Activated CD4-positive, CD25-positive, alpha-beta regulatory T cell (primary cell): ENCODE data around the gene ZFAND2A.
"Not testable (repeated sequence)": the region's sequence is repeated elsewhere in the genome, so short reads cannot be mapped to it uniquely, and the experiment has no call there.

Experiments
- DNase-seq, 4 experiments: peaks; one replicate each; lab custom pipeline; 2025; lab: John Stamatoyannopoulos, UW

The ZFAND2A gene

DNA sequence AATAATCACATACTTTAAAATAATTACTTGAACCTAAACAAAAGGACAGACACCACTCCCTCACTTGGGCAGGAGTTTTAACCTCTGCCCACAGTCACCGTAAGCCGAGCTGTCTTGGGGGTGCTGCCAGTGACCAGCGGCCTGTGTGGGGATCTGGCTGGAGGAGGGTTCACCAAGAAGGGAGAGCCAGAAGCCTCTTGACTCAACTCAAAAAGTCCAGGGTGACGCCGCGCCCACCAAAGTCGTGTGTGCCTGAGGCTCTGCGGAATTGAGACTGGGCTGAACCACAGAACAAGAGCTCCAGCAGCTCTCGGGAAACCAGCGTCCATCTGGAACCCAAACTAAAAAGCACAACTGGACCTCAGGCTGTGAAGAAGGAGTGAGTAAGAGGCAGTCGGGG lies 35.8 kb downstream of the ZFAND2A start:
- no peak for DNase-seq

DNA sequence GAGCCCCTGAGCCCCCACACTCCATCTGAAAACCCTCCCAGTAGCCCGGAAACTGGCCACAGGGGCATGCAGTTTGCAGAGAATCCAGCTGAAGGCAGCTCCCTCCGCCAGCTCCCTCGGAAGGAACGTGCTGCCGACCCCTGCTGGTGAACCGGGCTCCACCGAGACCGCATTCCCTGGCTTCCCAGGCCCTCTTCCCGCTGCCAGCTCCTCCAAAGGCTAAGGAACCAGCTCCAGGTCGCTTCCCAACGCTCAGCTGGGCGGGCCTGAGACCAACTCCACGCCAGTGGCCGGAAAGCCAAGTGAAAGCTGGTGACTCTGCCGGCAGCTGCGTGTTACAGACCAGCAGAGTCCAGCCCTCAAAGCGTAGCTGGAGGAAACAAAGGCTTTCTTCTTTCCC lies 36.3 kb downstream of the ZFAND2A start:
- no peak for DNase-seq

DNA sequence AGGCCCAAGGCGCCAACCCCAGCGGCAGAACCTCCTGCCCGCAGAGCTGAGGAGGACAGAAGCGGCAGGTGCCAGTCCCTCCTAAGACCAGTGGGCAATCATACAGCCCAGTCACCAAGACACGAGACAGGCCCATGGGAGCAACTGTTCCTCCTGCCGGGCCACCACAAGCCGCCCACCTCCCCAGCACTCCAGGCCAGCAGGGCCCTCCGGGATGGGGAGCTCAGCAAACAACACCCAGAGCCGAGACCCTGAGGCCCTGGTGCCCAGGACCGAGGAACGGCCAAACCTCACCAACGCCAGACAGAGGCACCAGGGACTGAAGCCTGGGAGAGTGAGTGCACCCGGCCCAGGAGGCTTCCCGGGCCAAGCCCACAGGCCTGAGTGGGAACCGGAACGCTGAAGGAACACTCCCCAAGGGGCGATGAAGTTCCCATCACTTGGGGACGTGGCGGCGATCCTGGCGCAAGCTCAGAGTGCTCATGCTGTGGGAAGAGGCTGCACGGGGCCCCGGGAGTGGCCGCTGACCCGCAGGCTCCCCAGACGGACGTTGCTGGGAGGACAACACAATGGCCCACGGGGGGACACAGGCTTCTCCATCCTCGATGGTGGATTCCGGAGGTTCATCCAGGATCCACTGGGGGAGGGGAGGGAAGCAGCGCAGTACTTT lies 37.0 kb downstream of the ZFAND2A start:
- no peak for DNase-seq

DNA sequence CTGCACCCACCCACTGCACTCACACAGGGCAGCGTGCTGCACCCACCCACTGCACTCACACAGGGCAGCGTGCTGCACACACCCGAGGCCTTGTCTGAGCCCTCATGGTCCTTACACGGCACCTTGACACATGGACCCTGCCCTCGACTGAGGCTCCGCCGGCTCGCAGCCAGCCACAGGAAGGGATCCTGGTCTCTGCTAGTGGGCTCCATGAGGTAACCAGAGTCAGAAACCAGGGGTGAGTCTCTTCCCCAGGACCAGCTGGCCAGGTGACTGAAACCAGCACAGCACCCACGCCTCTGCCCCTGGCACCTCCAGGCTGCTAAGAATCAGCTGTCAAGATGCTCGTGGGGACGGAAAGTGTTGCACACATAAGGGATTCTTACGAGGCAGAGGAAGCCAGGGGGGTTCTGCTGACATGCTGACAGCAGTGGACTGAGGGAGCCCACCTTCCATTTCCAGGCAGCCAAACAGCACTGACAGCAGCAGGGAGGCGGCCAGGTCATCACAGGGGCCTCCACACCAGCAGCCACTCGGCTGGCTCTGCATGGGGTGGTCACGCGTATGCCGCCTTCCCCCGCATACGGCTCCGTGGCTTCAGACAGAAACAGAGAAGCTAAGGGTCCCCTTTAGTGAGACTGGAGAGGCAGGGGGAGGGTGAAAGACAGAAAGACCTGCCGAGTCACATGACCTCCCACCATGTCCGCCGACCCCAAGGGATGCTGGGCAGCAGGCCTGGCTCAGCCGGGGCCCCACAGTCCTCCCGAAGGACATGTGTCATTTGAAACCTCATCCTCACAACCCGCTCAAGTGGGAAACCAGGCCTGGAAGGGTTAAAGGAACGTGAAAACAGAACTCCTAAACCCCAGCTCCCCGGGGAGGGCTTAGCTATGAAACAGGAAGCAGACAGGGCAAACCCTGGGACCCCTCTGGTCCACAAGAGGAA lies 37.8 kb downstream of the ZFAND2A start:
- DNase-seq = no peak

DNA sequence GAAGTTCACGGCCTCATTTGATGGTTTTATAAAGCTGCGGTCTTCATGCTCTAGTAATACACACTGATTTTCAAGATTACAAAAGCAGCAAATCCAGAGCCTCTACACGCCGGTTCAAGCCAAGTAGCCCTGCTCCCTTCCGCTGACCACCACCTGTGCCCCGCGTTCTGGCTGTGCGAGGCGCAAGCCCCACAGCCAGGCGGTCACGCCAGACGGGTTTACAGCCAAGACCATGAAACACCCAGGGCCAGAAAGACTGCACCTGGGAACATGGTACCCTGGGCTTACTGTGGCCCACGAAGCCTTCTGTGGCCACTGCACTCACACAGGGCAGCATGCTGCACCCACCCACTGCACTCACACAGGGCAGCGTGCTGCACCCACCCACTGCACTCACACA lies 38.5 kb downstream of the ZFAND2A start:
- DNase-seq = no peak

DNA sequence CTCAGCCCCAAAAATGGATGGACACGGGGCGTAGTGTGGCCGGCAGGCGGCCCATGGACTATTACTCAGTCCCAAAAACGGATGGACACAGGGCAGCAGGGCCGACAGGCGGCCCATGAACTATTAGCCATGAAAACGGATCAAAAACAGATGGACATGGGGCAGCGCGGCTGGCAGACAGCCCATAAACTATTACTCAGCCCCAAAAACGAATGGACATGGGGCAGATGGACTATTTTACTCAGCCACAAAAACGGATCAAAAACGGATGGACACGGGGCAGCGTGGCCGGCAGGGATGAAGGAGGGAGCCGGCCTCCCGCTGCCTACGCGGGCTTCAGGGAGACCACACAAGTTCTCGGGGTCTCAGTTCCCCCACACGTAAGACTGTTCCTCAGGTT lies 39.2 kb downstream of the ZFAND2A start:
- DNase-seq = no peak

- no peak for DNase-seq
Measured at GRCh38 chr7:1119201-1119600, 40.8 kb downstream of the ZFAND2A start.

DNA sequence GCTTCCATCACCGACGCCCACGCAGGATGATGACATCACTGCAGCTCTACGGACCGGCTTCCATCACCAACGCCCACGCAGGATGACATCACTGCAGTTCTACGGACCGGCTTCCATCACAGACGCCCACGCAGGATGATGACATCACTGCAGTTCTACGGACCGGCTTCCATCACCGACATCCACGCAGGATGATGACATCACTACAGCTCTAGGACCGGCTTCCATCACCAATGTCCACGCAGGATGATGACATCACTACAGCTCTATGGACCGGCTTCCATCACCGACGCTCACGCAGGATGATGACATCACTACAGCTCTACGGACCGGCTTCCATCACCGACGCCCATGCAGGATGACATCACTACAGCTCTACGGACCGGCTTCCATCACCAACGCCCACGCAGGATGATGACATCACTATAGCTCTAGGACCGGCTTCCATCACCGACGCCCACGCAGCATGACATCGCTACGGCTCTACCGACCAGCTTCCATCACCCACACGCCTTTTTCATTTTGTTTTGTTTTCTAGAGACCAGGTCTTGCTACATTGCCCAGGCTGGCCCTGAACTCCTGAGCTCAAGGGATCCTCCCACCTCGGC lies 42.6 kb downstream of the ZFAND2A start:
- DNase-seq = no peak

DNA sequence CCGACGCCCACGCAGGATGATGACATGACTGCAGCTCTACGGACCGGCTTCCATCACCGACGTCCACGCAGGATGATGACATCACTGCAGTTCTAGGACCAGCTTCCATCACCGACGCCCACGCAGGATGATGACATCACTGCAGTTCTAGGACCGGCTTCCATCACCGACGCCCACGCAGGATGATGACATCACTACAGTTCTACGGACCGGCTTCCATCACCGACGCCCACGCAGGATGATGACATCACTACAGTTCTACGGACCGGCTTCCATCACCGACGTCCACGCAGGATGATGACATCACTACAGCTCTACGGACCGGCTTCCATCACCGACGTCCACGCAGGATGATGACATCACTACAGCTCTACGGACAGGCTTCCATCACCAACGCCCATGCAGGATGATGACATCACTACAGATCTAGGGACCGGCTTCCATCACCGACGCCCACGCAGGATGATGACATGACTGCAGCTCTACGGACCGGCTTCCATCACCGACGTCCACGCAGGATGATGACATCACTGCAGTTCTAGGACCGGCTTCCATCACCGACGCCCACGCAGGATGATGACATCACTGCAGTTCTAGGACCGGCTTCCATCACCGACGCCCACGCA lies 43.5 kb downstream of the ZFAND2A start:
- not testable (repeated sequence) for DNase-seq

GRCh38 chr7:1115171-1116045 lies 44.6 kb downstream of the ZFAND2A start:
- not testable (repeated sequence) for DNase-seq

GRCh38 chr7:1114505-1114904 lies 45.5 kb downstream of the ZFAND2A start:
- DNase-seq = no peak

DNA sequence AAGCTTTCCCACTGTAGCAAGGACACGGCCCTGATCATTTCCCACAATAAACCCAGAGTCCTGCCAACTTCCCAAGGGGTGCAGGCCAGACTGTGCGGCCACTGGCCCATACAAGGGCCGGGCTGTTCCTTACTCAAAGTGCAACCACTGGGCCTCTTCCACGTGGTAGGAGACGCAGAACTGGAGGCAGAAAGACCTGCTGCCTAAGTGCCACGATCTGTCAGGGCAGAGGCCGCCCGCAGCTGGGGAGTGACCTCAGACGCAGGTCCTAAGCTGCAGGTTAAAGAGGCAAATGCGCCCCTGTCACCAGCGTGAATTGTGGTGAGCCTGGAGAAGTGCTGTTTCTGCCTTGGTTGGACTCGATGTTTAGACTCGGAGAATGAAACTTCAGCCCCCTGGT lies 45.9 kb downstream of the ZFAND2A start:
- DNase-seq = no peak

DNA sequence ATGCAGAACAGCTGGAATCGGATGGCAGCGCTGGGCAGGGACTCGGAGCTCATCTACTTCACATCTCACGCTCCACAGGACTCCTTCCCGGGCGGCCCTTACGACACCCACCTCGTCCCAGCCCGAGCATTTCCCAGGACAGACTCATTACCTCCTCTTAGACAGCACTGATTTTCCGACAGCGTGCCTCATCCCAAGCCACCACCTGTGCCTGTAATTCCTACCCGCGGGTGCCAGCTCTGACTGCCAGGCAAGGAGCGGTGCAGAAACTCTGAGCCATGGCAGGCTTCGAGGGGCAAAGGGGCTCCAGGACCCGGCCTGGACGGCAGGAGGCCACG lies 46.5 kb downstream of the ZFAND2A start:
- no peak for DNase-seq

GRCh38 chr7:1112625-1113547 lies 47.1 kb downstream of the ZFAND2A start:
- no peak for DNase-seq

GRCh38 chr7:1112109-1112508 lies 47.9 kb downstream of the ZFAND2A start:
- DNase-seq = no peak

- no peak for DNase-seq
Measured at GRCh38 chr7:1111156-1111555, 48.8 kb downstream of the ZFAND2A start.

DNA sequence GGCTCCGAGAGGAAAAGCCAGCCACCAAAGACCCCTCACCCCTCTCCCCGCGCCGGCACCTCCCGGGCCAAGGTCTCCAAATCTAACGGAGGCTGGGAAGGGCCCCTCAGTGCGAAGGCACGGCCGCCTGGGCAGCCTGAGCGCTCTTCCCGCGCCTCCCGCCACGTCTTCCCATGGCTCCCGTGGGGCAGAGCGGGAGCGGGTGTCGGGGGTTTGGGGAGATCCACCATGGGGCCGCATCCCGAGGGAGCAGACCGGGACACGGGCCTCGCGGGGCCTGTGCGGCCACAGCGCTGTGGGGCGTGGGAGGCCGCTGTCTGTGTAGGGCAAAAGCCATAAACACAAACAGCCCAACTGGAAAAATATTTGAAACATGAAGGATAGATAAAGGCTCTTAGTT lies 49.6 kb downstream of the ZFAND2A start:
- DNase-seq = no peak

DNA sequence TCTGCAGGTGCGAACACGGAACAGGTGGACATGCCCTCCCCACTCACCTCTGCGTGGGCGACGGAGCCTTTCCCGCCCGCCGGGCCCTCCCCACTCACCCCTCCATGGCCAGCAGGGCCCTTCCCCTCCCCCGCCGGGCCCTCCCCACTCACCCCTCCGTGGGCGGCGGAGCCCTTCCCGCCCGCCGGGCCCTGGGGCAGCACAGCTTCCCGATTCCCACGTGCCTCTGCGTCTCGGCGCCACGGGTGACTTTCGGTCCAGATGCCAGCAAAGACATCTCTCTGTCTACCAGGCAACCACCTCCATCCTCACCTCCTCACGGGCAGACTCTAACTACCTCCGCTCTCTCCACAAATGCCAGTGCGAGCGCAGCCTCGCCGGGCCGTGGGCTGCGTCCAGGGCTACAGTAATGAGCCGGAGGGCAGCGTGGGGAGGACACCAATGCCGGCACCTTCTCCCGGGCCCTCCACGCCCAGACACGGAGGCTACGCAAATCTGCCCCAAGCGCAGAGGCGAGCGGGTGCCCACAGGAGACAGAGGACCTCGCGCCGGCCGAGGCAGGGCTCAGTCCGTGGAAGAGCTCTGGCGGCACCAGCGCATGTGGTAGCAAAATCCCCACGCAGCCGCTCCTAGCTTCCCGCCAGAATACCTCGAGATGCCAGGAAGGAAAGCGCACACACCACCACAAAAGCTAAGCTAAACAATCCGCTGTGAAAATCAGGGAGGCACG lies 50.2 kb downstream of the ZFAND2A start:
- DNase-seq = no peak

DNA sequence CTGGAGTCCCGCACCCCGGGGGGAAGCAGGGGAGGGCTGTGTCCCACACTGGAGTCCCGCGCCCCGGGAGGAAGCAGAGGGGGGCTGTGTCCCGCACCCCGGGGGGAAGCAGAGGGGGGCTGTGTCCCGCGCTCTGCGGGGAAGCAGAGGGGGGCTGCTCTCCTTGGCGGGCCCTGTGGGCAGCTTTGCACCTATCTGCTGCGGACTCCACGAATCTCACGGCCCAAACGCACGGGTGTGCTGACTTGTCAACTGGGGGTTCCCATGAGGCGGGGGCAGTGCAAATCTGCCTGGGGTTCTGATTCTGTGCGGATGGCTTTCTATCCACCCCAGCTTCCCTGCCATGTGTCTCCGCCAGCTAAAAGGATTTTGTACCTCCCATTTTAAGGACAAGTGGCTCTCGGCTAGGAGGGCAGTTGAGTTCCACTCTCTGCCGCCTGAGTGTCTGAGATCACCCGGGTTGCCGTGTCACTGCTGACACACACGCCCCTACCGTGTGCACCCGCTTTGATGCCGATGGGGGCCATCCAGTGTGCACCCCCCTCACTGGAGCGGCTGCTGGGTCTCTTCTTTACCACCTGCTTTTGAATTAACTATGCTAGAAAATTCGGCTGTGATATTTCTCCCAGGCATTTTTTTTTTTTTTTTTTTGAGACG lies 51.6 kb downstream of the ZFAND2A start:
- DNase-seq = no peak
